GM19239 (cell line): ENCODE data around the gene GSPT1.
"Not testable (repeated sequence)": the region's sequence is repeated elsewhere in the genome, so short reads cannot be mapped to it uniquely, and the experiment has no call there.

Experiments
- DNase-seq: peaks from one replicate; pipeline ENCODE4 v3.0.0; 2011; ENCODE audit warnings: low spot score; ENCODE audit not compliant: insufficient read length
- FAIRE-seq: peaks from 2 replicates; lab custom pipeline; 2011; peaks lifted over from hg19 to GRCh38; lab: Jason Lieb, UNC

The GSPT1 gene

GRCh38 chr16:11869353-11870228 is 46.2 kb downstream of the GSPT1 start:
- FAIRE-seq = no peak
- DNase-seq = no peak

GRCh38 chr16:11868412-11868980 is 47.3 kb downstream of the GSPT1 start:
- no peak for DNase-seq
- no peak for FAIRE-seq

GRCh38 chr16:11862489-11862888 is 53.3 kb downstream of the GSPT1 start:
- FAIRE-seq (no peak), DNase-seq (no peak)

GRCh38 chr16:11857161-11857560 is 58.6 kb downstream of the GSPT1 start:
- DNase-seq (no peak), FAIRE-seq (no peak)

GRCh38 chr16:11852092-11852809 is 63.5 kb downstream of the GSPT1 start:
- DNase-seq = no peak

GRCh38 chr16:11851294-11852091 is 64.3 kb downstream of the GSPT1 start, which contains the start of gene RSL1D1:
Gene RSL1D1 (minus strand): TSS chr16:11851542. CDS start chr16:11851512, 30 bp downstream.
- DNase-seq (peak; percentile 91), FAIRE-seq (peak; percentile 97)

More at GRCh38 chr16:11852092-11852809, 63.5 kb downstream of the GSPT1 start:
- FAIRE-seq = no peak

- DNase-seq = no peak
- FAIRE-seq = no peak
Measured at GRCh38 chr16:11848842-11849241, 66.9 kb downstream of the GSPT1 start.

- DNase-seq = no peak
- no peak for FAIRE-seq
Measured at GRCh38 chr16:11844499-11844898, 71.3 kb downstream of the GSPT1 start.

- FAIRE-seq (no peak), DNase-seq (no peak)
Measured at GRCh38 chr16:11843861-11844260, 71.9 kb downstream of the GSPT1 start.

GRCh38 chr16:11843206-11843605 is 72.5 kb downstream of the GSPT1 start:
- FAIRE-seq (no peak), DNase-seq (no peak)

GRCh38 chr16:11841026-11841425 is 74.7 kb downstream of the GSPT1 start:
- FAIRE-seq (no peak), DNase-seq (no peak)

- no peak for FAIRE-seq
- DNase-seq = no peak
Measured at GRCh38 chr16:11836650-11837244, 79.0 kb downstream of the GSPT1 start.

GRCh38 chr16:11835891-11836649 is 79.7 kb downstream of the GSPT1 start:
- no peak for DNase-seq
- no peak for FAIRE-seq

- no peak for DNase-seq
- FAIRE-seq = no peak
Measured at GRCh38 chr16:11835309-11835708, 80.4 kb downstream of the GSPT1 start.

GRCh38 chr16:11833951-11834695 is 81.6 kb downstream of the GSPT1 start:
- FAIRE-seq (no peak), DNase-seq (no peak)

- no peak for DNase-seq
- FAIRE-seq = no peak
Measured at GRCh38 chr16:11828696-11829095, 87.1 kb downstream of the GSPT1 start.

- not testable (repeated sequence) for DNase-seq, FAIRE-seq
Measured at GRCh38 chr16:11825520-11826165, 90.1 kb downstream of the GSPT1 start.

GRCh38 chr16:11824362-11824761 is 91.4 kb downstream of the GSPT1 start:
- FAIRE-seq (no peak), DNase-seq (no peak)
